ENCODE measurements around the gene AIG1. TPM values are rescaled to one million over a fixed set of nuclear protein-coding genes. Genes with fewer than 3 reads are reported as not detected.
A peak's percentile ranks its signal among the peaks of the same experiment; 100 is the strongest.

AIG1 gene
- total and polyA plus RNA-seq, 2 of the 13 experiments (the other 11 are each of a cell fraction or from before 2014, with no cell fraction given), result 115 to 197 TPM

DNA sequence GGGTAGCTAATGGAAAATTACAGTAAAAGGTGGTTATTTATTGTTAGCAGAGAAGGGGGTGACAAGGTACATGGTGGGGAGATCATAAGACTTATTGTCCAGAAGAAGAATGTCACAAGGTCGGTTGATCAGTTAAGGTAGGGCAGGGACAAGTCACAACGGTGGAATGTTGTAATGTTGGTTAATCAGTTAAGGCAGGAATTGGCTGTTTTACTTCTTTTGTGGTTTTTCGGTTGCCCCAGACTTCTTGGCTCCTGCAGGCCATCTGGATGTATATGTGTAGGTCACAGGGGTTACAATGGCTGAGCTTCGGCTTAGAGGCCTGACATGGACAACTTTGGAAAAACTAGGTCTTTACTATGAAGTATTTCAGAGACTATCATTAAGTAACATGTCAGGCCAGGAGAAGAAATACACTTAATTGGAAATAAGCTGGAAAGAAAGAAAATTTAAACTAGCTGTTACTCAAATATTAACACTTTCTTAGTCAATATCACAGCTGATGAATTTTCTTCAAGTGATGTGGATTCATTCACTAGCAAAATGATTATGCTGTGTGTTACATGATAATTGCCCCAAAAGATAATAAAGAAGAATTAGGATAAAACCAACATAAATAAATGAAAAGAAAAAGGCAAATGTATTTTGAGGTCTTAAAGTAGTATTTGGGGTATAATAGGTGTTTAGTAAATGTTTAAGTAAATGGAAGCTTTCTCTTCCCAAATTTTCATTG is 4.4 kb downstream of the AIG1 start (continued):
- TF ChIP-seq, protein P1, sequence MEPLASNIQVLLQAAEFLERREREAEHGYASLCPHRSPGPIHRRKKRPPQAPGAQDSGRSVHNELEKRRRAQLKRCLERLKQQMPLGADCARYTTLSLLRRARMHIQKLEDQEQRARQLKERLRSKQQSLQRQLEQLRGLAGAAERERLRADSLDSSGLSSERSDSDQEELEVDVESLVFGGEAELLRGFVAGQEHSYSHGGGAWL (CRISPR knock-in tag; IDR thresholded peaks at IDR 0.05), result no peak
- TF ChIP-seq ZNF543 (CRISPR knock-in tag; IDR thresholded peaks at IDR 0.05) (no peak), NFRKB (IDR thresholded peaks at IDR 0.05) (no peak), HMG20A (CRISPR knock-in tag; IDR thresholded peaks at IDR 0.05; ENCODE audit: borderline replicate concordance) (peak; percentile 30; the same call in 1 of the 2 replicates), FOXP1 (IDR thresholded peaks at IDR 0.05) (0 out of 2 replicates have a peak, but pooled peaks have one; percentile 28), FOXP1 (CRISPR knock-in tag; IDR thresholded peaks at IDR 0.05) (peak; percentile 39; the same call in 1 of the 2 replicates), GLI4 (CRISPR knock-in tag; IDR thresholded peaks at IDR 0.05; ENCODE audit: borderline replicate concordance) (no peak), TBX2 (CRISPR knock-in tag; IDR thresholded peaks at IDR 0.05; ENCODE audit: borderline replicate concordance) (0 out of 2 replicates have a peak, but pooled peaks have one; percentile 32), EP300 (IDR thresholded peaks at IDR 0.05; ENCODE audit: low read depth in 2 of 2, low read length in 2 of 2) (peak; percentile 9 to 87; a peak in 3 of 4 replicates), EP300 (CRISPR knock-in tag; IDR thresholded peaks at IDR 0.05; ENCODE audit: borderline replicate concordance) (peak; percentile 90), ZNF678 (CRISPR knock-in tag; IDR thresholded peaks at IDR 0.05) (no peak), FOSL2 (CRISPR knock-in tag; IDR thresholded peaks at IDR 0.05) (peak; percentile 77), HNF4A (CRISPR knock-in tag; IDR thresholded peaks at IDR 0.05) (peak; percentile 58), MAZ (IDR thresholded peaks at IDR 0.05; ENCODE audit: borderline replicate concordance, low read depth, low read length) (no peak), MAZ (CRISPR knock-in tag; IDR thresholded peaks at IDR 0.05; ENCODE audit: low read depth) (no peak), NONO (IDR thresholded peaks at IDR 0.05) (no peak), NONO (CRISPR knock-in tag; conservative IDR thresholded peaks at IDR 0.05) (no peak), ZNF350 (CRISPR knock-in tag; IDR thresholded peaks at IDR 0.05; ENCODE audit: borderline replicate concordance, low read depth) (no peak), FOXA3 (CRISPR knock-in tag; IDR thresholded peaks at IDR 0.05) (peak; percentile 54)
- TF ChIP-seq, protein P2, sequence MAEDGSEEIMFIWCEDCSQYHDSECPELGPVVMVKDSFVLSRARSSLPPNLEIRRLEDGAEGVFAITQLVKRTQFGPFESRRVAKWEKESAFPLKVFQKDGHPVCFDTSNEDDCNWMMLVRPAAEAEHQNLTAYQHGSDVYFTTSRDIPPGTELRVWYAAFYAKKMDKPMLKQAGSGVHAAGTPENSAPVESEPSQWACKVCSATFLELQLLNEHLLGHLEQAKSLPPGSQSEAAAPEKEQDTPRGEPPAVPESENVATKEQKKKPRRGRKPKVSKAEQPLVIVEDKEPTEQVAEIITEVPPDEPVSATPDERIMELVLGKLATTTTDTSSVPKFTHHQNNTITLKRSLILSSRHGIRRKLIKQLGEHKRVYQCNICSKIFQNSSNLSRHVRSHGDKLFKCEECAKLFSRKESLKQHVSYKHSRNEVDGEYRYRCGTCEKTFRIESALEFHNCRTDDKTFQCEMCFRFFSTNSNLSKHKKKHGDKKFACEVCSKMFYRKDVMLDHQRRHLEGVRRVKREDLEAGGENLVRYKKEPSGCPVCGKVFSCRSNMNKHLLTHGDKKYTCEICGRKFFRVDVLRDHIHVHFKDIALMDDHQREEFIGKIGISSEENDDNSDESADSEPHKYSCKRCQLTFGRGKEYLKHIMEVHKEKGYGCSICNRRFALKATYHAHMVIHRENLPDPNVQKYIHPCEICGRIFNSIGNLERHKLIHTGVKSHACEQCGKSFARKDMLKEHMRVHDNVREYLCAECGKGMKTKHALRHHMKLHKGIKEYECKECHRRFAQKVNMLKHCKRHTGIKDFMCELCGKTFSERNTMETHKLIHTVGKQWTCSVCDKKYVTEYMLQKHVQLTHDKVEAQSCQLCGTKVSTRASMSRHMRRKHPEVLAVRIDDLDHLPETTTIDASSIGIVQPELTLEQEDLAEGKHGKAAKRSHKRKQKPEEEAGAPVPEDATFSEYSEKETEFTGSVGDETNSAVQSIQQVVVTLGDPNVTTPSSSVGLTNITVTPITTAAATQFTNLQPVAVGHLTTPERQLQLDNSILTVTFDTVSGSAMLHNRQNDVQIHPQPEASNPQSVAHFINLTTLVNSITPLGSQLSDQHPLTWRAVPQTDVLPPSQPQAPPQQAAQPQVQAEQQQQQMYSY (CRISPR knock-in tag; IDR thresholded peaks at IDR 0.05), result no peak
- TF ChIP-seq, protein P3, sequence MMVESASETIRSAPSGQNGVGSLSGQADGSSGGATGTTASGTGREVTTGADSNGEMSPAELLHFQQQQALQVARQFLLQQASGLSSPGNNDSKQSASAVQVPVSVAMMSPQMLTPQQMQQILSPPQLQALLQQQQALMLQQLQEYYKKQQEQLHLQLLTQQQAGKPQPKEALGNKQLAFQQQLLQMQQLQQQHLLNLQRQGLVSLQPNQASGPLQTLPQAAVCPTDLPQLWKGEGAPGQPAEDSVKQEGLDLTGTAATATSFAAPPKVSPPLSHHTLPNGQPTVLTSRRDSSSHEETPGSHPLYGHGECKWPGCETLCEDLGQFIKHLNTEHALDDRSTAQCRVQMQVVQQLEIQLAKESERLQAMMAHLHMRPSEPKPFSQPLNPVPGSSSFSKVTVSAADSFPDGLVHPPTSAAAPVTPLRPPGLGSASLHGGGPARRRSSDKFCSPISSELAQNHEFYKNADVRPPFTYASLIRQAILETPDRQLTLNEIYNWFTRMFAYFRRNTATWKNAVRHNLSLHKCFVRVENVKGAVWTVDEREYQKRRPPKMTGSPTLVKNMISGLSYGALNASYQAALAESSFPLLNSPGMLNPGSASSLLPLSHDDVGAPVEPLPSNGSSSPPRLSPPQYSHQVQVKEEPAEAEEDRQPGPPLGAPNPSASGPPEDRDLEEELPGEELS (CRISPR knock-in tag; IDR thresholded peaks at IDR 0.05), result peak; percentile 18; the same call in 1 of the 2 replicates
- TF ChIP-seq, protein P4, sequence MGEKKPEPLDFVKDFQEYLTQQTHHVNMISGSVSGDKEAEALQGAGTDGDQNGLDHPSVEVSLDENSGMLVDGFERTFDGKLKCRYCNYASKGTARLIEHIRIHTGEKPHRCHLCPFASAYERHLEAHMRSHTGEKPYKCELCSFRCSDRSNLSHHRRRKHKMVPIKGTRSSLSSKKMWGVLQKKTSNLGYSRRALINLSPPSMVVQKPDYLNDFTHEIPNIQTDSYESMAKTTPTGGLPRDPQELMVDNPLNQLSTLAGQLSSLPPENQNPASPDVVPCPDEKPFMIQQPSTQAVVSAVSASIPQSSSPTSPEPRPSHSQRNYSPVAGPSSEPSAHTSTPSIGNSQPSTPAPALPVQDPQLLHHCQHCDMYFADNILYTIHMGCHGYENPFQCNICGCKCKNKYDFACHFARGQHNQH (CRISPR knock-in tag; IDR thresholded peaks at IDR 0.05), result 0 out of 2 replicates have a peak, but pooled peaks have one; percentile 35

All from HepG2 (cell line).